ENCODE measurements around the gene MID1.

GRCh38 chrX:10569946-10570345, 50.4 kb downstream of the MID1 start:
- no peak for TF ChIP-seq CTCF (IDR thresholded peaks at IDR 0.05 in 4 of 5, conservative IDR thresholded peaks at IDR 0.05 in 1 of 5)
- TF ChIP-seq POLR2A (IDR thresholded peaks at IDR 0.05) = no peak

Data from gastrocnemius medialis (tissue), 4 donors.